ENCODE data around the gene APLP2. TPM values are rescaled to one million over a fixed set of nuclear protein-coding genes. Genes with fewer than 3 reads are reported as not detected.

APLP2 gene
- total RNA-seq, 2 experiments from 2014 or later: 49.7 to 56.1 TPM

DNA sequence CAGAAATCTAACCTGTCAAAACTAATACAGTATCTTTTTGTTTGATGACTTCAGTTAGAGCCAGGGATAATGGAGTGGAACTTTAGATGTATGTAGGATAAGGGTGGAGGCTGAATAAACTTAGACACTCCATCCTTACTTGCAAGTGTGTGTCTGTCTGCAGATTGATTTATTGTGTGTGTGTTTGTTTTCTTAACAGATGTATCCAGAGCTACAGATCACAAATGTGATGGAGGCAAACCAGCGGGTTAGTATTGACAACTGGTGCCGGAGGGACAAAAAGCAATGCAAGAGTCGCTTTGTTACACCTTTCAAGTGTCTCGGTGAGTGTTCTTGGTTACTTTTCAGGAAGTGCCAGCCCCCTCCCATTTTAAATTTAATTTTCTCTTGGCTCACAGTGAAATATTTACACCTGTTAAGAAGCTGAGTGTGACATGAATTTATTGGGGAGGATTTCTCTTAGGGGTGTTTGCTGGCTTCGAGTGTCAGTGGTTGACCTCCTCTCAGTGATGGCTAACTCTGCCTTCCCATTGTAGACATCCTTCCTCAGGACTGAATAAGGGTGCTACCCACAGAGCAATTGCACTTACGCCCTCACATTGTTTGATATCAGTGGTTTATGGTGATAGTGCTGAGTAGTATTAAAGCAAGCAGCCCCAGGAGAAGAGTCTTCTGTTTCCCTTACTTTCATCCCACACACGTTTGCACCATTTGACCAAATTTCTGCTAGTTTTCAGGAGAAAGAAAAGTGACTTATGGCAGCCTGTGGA lies 40.8 kb downstream of the APLP2 start:
- ChIA-PET CTCF (no interaction called here), POLR2A (no interaction called here)

DNA sequence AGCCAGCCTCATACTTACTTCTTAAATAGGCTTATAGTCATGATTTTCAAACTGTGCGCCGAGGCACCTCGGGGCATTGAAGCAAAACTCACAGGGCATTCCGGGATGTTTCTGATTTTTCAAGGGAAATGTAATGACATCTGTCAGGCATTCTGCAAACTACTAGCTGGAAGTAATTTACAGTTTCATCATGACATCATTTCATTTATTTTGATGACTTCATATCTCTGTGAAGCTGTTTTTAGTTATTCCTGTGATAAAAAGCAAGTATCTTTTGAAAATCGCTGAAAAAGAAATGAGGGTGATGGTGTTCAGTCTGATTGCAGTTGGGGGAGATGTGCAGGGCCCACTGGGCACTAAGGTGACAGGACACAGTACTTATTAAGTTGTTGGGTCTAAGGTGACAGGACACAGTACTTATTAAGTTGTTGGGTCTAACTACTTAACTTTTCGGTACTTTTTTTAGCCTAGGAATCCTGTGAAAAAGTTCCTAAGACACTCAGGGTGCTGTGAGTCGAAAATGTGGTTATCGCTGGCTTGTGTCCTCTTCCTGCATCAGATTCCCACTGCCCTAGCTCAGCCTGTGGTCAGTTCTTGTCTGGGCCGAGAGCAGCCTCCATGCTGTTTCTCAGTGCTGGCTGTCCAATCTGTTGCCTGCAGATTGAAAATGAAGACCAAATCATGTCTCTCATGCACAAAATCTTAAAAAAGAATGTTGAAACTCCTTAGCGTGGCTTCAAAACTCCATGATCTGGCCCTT lies 42.6 kb downstream of the APLP2 start:
- CTCF ChIA-PET: no interaction called here
- POLR2A ChIA-PET: no interaction called here

DNA sequence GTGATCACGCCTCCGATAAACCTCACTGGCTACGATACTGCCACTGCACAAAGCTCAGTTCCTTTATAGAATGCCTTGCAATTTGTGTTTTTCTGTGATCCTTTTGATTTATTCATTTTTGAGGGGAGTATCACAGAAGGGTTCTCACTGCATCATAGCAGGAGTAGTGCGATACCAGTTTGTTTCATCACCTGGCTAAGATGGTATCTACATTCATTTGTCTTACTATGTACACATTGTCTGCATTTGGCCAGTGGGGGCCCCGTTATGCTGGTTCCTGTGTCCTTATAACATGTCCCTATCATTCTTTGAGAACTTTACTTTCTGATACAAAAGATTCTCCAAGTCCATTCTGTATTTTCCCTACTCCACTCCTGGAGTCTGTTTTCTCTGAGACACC lies 44.6 kb downstream of the APLP2 start:
- ChIA-PET CTCF (no interaction called here), POLR2A (no interaction called here)

DNA sequence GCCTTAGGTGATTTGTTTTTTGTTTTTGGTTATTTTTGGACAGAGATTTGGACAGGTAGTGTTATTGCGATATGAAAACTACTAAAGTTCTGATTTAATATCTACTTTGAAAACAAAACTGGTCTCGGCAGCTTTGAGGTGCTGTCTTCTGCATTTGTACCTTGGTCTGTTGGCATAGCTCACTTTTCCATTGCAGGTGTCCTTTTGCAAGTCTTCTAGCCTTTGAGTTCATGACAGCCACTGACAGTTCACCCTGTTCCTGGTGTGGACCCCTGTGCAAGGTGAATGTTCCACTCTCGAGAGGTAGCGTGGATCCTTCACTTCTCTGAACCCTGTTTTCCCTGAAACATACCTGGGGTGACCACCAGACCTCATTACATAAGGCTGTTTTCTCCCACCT lies 45.0 kb downstream of the APLP2 start:
- ChIA-PET CTCF (interaction anchor here (1.1 kb wide), 1 partner anchor 98 kb away, joined by 3 read pairs; no protein-coding TSS in a partner anchor), POLR2A (no interaction called here)

DNA sequence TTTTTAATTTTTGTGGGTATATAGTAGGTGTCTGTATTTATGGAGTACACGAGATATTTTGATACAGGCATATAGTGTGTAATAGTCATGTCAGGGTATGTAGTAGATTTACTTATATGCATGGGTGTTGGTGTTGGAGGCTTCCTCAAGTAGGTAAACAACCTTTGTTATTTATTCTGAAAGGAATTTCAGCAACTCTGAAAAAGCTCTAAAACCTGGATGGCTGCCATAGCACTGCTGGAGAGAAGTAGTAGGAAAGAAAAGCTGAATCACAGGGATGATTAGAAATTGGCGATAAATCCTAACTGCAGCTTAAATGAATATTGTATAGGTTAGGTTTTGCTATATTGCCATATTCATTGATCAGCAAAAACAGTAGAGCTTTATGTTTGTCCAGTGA lies 45.5 kb downstream of the APLP2 start:
- ChIA-PET POLR2A (no interaction called here), CTCF (interaction anchor here (1.1 kb wide), 1 partner anchor 98 kb away, joined by 3 read pairs; no protein-coding TSS in a partner anchor)

DNA sequence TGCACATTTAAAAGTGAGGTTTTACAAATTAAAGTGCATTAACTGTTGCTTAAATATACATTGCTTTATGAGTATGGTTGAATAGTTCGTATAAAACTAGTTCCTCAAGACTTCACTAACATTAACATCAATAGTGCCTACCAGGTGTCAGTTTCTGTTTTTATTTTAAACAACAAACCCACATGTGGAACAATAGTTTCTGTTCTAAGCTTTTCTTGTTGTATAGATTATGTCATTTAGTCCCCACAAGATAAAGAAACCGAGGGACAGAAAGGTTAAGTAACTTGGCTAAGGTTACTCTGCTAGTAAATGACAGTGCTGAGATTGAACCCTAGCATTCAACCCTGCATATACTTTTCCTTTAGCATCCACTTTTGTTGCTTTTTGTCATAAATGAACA lies 48.5 kb downstream of the APLP2 start:
- ChIA-PET POLR2A (no interaction called here), CTCF (interaction anchor here (1.9 kb wide), 1 partner anchor 13 kb away, joined by 8 read pairs; no protein-coding TSS in a partner anchor)

DNA sequence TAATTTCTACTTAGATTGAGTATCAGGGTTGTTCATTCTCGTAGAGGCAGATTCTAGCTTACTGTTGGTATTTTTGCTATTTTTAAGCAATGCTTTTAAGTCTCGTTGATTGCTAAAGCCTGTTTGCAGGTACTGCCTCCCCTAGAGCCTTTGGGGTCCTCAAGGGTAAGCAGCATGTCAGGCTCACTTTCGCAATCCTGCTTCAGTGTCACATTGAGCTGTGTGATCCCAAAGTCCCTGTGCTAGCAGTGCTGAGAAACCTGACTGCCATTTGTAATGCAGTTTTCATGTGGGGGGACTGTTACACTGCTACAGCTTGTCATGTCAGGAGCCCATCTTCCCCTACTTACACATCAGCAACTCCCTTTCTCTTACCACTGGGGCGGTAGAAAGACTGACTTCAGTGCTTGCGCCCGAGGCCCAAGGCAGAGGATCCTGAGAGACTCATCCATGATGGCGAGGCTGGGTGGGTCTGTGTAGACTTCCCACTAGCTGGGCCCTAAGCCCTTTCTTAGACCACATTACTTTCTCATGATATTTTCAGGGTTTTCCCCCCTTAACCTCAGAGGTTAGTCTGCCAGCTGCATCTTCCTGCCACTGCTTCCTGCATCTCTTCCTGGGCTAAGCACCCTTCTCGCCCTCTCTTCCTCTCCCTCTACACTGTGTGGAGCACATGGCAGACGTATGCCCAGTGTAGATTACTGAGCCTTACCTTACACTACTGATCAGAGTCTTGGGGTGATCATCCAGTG lies 49.1 kb downstream of the APLP2 start:
- CTCF ChIA-PET: interaction anchor here (1.9 kb wide), 1 partner anchor 13 kb away, joined by 8 read pairs; no protein-coding TSS in a partner anchor
- POLR2A ChIA-PET: no interaction called here

DNA sequence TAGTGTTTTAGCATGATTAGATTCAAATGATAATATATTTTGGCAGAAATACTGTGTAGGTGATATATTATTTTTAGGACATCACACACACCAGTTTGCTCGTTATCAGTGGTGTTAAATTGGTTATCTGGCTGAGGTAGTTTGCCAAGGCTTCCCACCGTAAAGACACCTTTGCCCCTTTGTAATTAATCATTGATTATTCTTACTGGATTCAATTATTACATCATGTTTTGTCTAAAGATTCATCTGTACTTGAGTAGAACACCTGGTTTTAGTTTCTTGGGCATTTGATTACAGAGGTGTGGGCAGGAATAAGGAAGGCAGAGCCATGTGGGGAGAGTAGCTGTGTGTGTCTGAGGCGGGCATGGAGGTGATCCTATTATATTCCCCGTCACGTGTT lies 50.4 kb downstream of the APLP2 start:
- POLR2A ChIA-PET: no interaction called here
- CTCF ChIA-PET: interaction anchor here (1.9 kb wide), 1 partner anchor 12 kb away, joined by 8 read pairs; no protein-coding TSS in a partner anchor

DNA sequence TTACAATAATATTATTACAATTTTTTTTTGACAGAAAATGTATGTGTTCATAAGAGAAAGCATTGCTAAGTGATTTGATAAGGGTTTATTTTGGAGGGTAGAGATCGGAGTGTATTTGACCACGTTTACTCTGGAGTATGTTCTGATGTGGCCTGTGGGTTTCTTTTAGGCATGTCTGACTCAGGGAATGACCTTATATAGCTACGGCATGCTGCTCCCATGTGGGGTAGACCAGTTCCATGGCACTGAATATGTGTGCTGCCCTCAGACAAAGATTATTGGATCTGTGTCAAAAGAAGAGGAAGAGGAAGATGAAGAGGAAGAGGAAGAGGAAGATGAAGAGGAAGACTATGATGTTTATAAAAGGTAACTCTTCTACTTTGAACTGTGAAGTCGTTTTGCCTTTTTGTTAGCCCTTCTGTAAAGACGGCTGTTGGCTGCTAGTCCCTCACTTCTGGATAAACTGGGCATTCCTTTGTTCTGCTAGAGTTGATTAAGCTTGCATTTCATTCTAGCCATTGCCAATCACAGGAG lies 51.8 kb downstream of the APLP2 start:
- POLR2A ChIA-PET: no interaction called here

DNA sequence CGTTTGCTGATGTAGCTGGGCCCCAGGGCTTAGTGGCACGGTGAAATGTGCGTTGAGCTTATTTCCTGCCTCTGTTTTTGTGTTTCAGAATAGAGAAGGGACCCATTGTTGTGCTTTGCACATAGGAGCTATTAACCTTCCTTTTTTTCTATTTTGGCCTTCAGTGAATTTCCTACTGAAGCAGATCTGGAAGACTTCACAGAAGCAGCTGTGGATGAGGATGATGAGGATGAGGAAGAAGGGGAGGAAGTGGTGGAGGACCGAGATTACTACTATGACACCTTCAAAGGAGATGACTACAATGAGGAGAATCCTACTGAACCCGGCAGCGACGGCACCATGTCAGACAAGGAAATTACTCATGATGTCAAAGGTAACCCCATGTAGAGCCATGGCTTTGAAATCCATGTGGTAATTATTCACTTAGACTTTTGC lies 52.5 kb downstream of the APLP2 start:
- CTCF ChIA-PET: interaction anchor here (0.9 kb wide), 1 partner anchor 196 kb away, joined by 3 read pairs; no protein-coding TSS in a partner anchor

More for the DNA sequence above, 51.8 kb downstream of the APLP2 start:
- CTCF ChIA-PET: interaction anchor here (0.9 kb wide), 1 partner anchor 196 kb away, joined by 3 read pairs; no protein-coding TSS in a partner anchor

DNA sequence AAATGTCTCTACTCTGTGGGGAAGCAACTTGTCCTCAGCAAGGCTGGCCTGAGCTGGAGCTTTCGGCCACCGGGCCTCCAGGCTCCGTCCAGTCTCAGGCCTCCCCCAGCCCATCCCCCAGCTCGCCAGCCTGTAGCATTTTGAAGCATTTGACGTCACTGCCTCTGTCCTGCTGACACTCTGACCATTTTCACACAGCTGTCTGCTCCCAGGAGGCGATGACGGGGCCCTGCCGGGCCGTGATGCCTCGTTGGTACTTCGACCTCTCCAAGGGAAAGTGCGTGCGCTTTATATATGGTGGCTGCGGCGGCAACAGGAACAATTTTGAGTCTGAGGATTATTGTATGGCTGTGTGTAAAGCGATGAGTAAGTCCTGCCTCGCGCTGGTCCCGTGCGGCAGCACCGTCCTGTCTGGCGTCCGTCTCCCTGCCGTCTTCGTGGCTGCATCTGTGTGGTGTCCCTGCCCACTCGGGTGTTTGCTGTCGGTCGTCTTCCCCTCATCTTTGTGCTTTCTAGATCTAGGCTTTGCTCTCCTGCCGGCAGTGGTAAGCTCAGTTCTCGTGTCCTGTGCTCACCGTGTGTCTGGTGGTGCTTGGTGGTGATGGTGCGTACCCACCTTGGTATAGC lies 53.8 kb downstream of the APLP2 start:
- CTCF ChIA-PET: interaction anchor here (0.7 kb wide), 1 partner anchor 9 kb away, joined by 3 read pairs; no protein-coding TSS in a partner anchor
- POLR2A ChIA-PET: no interaction called here

More for the DNA sequence above, 52.5 kb downstream of the APLP2 start:
- POLR2A ChIA-PET: no interaction called here

DNA sequence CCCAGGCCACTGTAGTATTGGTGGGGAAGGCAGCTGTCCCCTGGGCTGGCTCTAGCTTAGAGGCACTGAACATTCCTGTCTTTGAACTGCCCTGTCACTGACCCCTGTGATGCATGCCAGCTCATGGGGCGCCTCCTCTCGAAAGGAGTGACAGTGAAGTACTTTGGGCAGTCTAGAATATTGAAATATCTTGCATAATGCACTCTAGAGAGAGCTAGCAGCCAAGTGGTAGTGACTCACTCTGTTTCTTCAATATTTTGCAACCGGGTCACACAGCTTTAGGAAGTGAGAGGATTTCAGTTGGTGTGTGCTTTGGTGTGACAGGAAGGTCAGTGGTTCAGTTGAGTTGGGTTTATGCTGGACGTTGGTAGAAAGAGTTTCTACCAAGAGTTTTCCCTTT lies 54.4 kb downstream of the APLP2 start:
- CTCF ChIA-PET: interaction anchor here (0.6 kb wide), 1 partner anchor 40 kb away, joined by 3 read pairs; no protein-coding TSS in a partner anchor
- POLR2A ChIA-PET: no interaction called here

DNA sequence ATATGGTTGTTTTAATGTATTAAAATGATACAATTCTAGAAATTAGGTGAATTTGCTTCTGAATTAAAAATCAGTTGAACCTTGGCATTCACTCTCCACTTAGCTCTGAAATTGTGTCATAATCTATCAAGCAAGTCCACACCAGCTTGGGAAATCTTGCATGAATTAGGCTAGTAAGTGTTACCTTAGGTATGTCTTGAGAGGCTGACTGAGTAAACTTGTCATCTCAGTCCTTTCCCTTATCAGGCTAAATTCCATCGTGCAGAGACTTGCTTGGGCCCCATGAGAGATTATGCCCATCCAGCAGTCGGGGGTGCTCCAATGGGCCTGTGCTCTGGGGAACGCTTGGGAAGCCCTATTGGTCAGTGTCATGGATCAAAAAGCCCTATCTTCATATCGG lies 55.9 kb downstream of the APLP2 start:
- POLR2A ChIA-PET: no interaction called here
- CTCF ChIA-PET: no interaction called here

DNA sequence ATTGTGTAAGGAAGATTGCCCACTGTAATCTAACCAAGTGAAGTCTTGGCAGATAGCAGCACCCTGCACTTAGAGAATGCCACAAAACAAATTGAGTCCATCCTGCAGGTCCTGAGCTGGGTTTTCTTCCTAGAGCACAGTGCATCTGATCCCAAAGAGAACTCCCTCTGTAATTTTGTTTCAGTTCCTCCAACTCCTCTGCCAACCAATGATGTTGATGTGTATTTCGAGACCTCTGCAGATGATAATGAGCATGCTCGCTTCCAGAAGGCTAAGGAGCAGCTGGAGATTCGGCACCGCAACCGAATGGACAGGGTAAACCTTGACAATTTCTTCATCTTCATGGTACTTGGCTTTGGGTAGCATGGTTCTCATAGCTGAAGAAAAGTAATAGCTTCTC lies 56.8 kb downstream of the APLP2 start:
- POLR2A ChIA-PET: no interaction called here
- CTCF ChIA-PET: interaction anchor here (1.3 kb wide), 1 partner anchor 203 kb away, joined by 3 read pairs; no protein-coding TSS in a partner anchor

DNA sequence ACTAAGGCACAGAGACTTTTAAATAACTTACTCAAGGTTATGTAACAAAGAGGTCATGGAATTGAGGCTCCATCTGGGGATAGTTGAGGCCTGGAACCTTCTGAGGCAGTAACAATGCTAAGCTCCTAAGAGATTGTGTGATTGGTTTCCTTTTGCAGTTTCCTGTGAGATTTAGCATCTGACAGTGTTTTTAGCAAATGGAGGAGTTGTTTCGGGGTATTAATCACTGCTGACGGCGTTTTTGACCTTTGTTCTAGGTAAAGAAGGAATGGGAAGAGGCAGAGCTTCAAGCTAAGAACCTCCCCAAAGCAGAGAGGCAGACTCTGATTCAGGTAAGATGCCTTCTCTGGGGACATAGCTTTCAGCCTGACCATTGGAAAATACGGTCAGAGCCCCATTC lies 57.8 kb downstream of the APLP2 start:
- CTCF ChIA-PET: interaction anchor here (1.3 kb wide), 1 partner anchor 204 kb away, joined by 3 read pairs; no protein-coding TSS in a partner anchor
- POLR2A ChIA-PET: no interaction called here

DNA sequence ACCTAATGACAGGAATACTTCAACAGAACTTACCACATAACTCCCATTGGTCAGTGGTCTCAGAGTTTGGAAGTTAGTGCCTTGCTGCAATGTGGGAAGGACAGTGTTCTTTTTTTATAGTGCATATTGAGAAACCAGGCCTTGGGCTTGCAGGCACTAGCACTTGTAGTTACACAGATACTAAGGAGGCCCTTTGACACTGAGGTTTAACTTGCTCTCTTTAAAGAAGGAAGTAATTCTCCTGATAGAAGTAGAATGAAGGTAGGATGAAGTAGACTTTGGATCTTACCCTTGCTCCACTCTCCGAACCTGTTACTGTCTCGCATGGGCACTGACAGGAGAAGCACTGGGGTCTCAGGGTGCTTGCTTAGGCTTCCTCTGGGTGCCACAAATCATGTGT lies 58.9 kb downstream of the APLP2 start:
- CTCF ChIA-PET: interaction anchor here (1.1 to 6.7 kb wide), 2 partner anchors 23 to 204 kb away, joined by 3 to 54 read pairs; no protein-coding TSS in a partner anchor
- POLR2A ChIA-PET: no interaction called here

DNA sequence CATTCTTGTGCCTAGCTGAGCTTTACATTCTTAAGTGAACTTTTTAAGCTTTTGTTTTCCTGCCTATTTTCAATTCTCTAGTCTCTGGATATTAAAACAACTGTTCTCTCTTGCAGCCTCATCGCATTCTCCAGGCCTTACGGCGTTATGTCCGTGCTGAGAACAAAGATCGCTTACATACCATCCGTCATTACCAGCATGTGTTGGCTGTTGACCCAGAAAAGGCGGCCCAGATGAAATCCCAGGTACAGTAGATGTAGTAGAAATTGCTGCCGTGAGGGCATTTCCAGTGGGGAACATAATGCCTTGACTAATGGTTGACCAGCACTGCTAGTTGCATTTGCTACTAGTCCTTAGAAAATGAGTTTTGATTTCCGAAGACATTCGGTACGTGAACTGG lies 60.2 kb downstream of the APLP2 start:
- POLR2A ChIA-PET: interaction anchor here (1.0 kb wide), 1 partner anchor 127 kb away, joined by 3 read pairs; the partner anchor contains the start of gene PRDM10
- CTCF ChIA-PET: interaction anchor here (1.1 to 6.7 kb wide), 3 partner anchors 24 to 234 kb away, joined by 3 to 54 read pairs (median 5); partner anchors contain the start of gene NFRKB

DNA sequence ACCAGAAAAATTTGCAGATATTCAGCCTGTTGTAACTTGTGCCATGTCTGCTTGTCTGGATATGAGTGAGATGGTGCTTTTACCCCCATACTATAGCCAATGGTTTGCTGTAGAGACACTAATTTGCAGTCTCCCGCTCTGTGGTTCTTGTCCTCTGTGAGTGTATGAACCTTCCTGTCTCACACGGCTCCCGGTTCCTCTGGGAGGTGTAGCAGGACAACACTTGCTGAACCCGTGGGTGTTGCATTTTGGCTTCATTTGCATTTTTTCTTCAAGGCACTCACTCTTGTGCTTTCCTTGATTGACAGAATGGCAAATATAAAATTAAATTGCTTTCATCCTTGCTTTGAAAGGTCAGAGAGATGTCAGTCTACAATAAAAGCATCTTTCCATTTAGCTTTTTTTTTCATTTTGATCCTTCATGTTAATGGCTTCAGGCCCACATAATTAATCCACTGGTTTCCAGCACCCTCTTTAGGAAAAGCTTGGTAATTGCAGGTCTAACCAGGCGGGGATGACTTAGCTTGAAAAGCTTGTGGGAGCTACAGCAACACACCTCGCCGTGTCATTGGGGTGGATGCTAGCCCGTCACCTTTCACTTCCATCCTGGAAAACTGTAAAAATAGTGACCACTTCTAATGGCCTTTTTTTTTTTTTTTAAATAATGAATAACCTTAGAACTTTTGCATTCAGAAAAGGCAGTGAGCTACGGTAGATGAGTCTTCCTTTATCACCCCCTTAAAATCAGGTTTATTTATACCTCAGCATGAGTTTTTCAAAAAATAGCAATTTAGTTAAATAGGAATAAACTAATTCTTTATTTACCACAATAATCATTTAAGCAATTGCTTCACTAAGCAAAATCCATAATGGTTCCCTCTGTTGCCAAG lies 62.5 kb downstream of the APLP2 start:
- ChIA-PET CTCF (interaction anchor here (0.6 to 6.7 kb wide), 14 partner anchors 9 to 253 kb away, joined by 3 to 54 read pairs (median 4); no protein-coding TSS in a partner anchor), POLR2A (interaction anchor here (0.6 kb wide), 1 partner anchor 129 kb away, joined by 3 read pairs; no protein-coding TSS in a partner anchor)

Data from activated CD8-positive, alpha-beta memory T cell treated with anti-CD3 and anti-CD28 coated beads for 36 hours (primary cell).